ENCODE data around the gene JAG2. TPM values are rescaled to one million over a fixed set of nuclear protein-coding genes. Genes with fewer than 3 reads are reported as not detected.

The JAG2 gene
- total RNA-seq, 4 donors from 2014 or later: 20.7 to 29.4 (median 23.3) TPM

DNA sequence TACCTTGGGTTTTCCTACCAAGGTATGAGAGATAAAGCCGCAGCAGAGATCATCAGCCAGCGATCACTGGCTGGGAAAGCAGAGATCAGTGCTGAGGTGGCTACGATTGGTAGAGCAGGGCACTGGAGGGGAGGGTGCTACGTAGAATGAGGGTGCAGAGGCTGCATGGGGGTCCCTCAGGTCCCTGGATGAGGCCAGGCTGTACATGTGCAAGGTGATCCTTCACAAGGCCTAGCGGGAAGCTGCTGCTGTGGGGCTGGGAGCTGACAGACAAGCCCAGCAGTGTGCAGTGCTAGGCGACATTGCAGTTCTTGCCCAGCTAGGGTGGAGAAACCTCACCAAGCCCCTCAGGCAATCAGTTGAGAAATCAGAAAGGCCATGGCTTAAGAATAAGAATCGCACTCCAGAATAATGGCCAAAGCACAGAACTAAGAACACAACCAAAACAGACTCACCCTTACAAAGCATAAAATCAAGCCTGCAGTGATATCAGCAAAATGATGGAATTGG, 66.2 kb downstream of the JAG2 start:
- 65 to 80% methylated on average over 7 of the region's 7 CpGs for WGBS, 2 donors

DNA sequence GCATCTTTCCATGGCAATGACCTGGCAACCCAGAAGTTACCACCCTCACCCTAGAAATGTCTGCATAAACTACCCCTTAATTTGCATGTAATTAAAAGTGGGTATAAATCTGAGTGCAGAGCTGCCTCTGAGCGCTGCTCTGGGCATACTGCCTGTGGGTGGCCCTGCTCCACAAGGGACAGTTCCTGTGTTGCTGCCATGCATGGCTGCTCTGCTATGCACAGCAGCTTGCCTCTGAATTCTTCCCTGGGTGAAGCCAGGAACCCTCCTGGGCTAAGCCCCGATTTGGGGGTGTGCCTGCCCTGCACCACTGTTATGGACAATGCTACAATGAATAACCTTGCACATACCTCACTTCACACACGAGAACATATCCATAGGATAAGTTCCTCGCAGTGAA, 67.7 kb downstream of the JAG2 start:
- no peak for DNase-seq
- 67% methylated on average over 3 to 4 of the region's 4 CpGs for WGBS, 2 donors
- intact Hi-C loops (cut with DNase I): no loop called here
- Histone ChIP-seq H3K27ac (no peak overlapping the region), H3K9me3 (no peaks in the 10 kb centered on the region), H3K4me1 (peaks cover 0 to 50% (median 8%) of the 10 kb centered on the region in 3 donors), H3K4me3 (no peak overlapping the region), H3K27me3 (peaks cover 0 to 36% (median 0%) of the 10 kb centered on the region in 4 donors), H3K36me3 (no peaks in the 10 kb centered on the region)
- no peak for TF ChIP-seq POLR2A (IDR thresholded peaks at IDR 0.05)
- TF ChIP-seq, protein P1, sequence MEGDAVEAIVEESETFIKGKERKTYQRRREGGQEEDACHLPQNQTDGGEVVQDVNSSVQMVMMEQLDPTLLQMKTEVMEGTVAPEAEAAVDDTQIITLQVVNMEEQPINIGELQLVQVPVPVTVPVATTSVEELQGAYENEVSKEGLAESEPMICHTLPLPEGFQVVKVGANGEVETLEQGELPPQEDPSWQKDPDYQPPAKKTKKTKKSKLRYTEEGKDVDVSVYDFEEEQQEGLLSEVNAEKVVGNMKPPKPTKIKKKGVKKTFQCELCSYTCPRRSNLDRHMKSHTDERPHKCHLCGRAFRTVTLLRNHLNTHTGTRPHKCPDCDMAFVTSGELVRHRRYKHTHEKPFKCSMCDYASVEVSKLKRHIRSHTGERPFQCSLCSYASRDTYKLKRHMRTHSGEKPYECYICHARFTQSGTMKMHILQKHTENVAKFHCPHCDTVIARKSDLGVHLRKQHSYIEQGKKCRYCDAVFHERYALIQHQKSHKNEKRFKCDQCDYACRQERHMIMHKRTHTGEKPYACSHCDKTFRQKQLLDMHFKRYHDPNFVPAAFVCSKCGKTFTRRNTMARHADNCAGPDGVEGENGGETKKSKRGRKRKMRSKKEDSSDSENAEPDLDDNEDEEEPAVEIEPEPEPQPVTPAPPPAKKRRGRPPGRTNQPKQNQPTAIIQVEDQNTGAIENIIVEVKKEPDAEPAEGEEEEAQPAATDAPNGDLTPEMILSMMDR (IDR thresholded peaks at IDR 0.05): no peak

More for the DNA sequence above, 66.2 kb downstream of the JAG2 start:
- Histone ChIP-seq H3K27ac (peak overlapping the region in 1 of 4 donors; percentile 21), H3K27me3 (peaks cover 0 to 33% (median 0%) of the 10 kb centered on the region in 4 donors), H3K9me3 (no peaks in the 10 kb centered on the region), H3K4me3 (no peak overlapping the region), H3K4me1 (peaks cover 0 to 38% (median 4%) of the 10 kb centered on the region in 3 donors), H3K36me3 (no peaks in the 10 kb centered on the region)
- intact Hi-C loops (cut with DNase I): no loop called here
- TF ChIP-seq POLR2A (IDR thresholded peaks at IDR 0.05): no peak
- TF ChIP-seq, protein P1 (IDR thresholded peaks at IDR 0.05): no peak
- DNase-seq: no peak

DNA sequence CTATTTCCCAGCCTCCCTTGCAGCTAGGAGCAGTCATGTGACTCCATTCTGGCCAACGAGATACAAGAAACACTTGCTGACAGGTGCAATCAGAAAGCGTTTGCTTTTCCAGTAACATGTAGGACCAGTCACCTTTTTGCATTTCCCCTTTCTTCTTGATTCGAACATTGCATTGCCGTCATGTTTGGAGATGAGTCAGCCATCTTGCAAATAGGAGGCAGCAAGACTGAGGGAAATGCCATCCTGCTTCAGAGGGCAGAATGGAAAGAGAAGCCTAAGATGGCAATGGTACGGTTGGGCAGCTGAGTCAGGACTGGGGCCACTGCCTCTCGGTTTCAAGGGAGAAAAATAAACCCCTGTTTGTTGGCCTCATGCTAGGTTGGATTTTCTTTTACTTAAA, 68.8 kb downstream of the JAG2 start:
- H3K9me3 ChIP-seq: no peaks in the 10 kb centered on the region
- 54 to 67% methylated on average over 6 of the region's 6 CpGs for WGBS, 2 donors
- intact Hi-C loops (cut with DNase I): loop anchor here (10.0 kb wide), 1 partner anchor 185 kb away; no protein-coding TSS in a partner anchor
- TF ChIP-seq, protein P1 (IDR thresholded peaks at IDR 0.05): no peak
- TF ChIP-seq POLR2A (IDR thresholded peaks at IDR 0.05): no peak
- H3K4me1 ChIP-seq: peaks cover 0 to 51% (median 8%) of the 10 kb centered on the region in 3 donors
- H3K27me3 ChIP-seq: peaks cover 0 to 39% (median 0%) of the 10 kb centered on the region in 4 donors
- H3K27ac ChIP-seq: no peak overlapping the region
- no peaks in the 10 kb centered on the region for H3K36me3 ChIP-seq
- H3K4me3 ChIP-seq: no peak overlapping the region
- DNase-seq: no peak

DNA sequence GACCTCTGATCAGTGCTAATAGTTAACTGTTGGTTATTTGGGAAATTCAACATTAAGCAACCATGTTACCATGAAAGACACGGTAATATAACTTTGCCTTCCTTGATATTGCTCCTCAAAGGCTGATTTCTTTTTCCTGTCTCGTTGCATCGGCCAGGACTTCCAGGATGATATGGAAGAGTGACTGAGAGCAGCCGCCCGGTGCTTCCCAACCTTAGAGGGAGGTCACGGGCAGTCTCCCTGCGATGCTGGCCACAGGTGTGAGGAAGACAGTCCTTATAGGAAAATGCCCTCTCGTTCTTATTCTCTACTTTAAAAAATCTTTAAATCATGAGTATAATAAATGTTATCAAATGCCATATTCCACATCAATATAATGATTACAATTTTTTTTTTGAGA, 70.3 kb downstream of the JAG2 start:
- Histone ChIP-seq H3K27me3 (peaks cover 0 to 39% (median 0%) of the 10 kb centered on the region in 4 donors), H3K4me3 (no peak overlapping the region), H3K9me3 (no peaks in the 10 kb centered on the region), H3K36me3 (no peaks in the 10 kb centered on the region), H3K27ac (no peak overlapping the region), H3K4me1 (peaks cover 12 to 62% (median 16%) of the 10 kb centered on the region in 3 donors)
- DNase-seq: no peak
- WGBS, 2 donors: 83 to 89% methylated on average over 8 of the region's 8 CpGs
- TF ChIP-seq POLR2A (IDR thresholded peaks at IDR 0.05): no peak
- TF ChIP-seq, protein P1 (IDR thresholded peaks at IDR 0.05): no peak
- intact Hi-C loops (cut with DNase I): loop anchor here (10.0 kb wide), 1 partner anchor 186 kb away; no protein-coding TSS in a partner anchor

DNA sequence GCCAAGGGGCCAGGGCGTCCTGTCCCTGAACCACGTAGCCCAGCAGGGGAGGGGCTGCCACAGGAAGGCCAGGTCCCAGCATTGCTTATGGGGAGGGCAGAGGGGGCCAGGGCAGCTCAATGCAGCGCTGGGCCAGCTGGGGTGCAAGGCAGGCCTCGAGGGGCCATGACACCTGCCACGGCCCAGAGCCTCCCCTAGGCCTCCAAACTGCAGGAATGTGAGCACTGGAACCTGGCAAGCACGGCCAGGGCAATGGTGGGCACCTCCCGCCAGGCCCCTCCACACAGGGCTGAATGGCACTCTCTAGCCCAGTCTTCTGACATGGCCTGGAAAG, 70.8 kb downstream of the JAG2 start:
- WGBS, 2 donors: 79 to 100% methylated on average over 2 to 4 of the region's 7 CpGs
- Histone ChIP-seq H3K4me3 (no peak overlapping the region), H3K36me3 (no peaks in the 10 kb centered on the region), H3K4me1 (peaks cover 18 to 60% (median 19%) of the 10 kb centered on the region in 3 donors), H3K27me3 (peaks cover 0 to 38% (median 0%) of the 10 kb centered on the region in 4 donors), H3K27ac (peak overlapping the region in 1 of 4 donors; percentile 39), H3K9me3 (no peaks in the 10 kb centered on the region)
- TF ChIP-seq, protein P1 (IDR thresholded peaks at IDR 0.05): no peak
- no peak for TF ChIP-seq POLR2A (IDR thresholded peaks at IDR 0.05)
- DNase-seq: no peak
- intact Hi-C loops (cut with DNase I): loop anchor here (10.0 kb wide), 1 partner anchor 187 kb away; no protein-coding TSS in a partner anchor

Data from esophagus squamous epithelium (tissue), 5 donors.